GM12878 (cell line): ENCODE measurements around the gene SLC22A23. TPM values are rescaled to one million over a fixed set of nuclear protein-coding genes. Genes with fewer than 3 reads are reported as not detected.

Experiments used
- BCLAF1 ChIP-seq: fragments of 450-650 bp; IDR thresholded peaks from 2 replicates; pipeline ENCODE4 v1.6.1; 2017; ENCODE audit warnings: antibody characterized with exemption, mild to moderate bottlenecking, moderate library complexity
- BRCA1 ChIP-seq: IDR thresholded peaks from 2 replicates; pipeline ENCODE4 v1.6.1; 2011; ENCODE audit warnings: low read depth, low read length, improper control_type of control experiment
- CHD2 ChIP-seq: IDR thresholded peaks from 2 replicates; pipeline ENCODE4 v1.6.1; 2011; ENCODE audit warnings: low read depth, low read length, improper control_type of control experiment, borderline replicate concordance
- EP300 ChIP-seq, 2 experiments: fragments of 150-350 bp in 1 of 2; IDR thresholded peaks; 2 replicates each; pipeline ENCODE4 v1.6.1; 2011 to 2012; ENCODE audit warnings: low read depth in 2 of 2, low read length in 2 of 2, borderline replicate concordance in 1 of 2, improper control_type of control experiment in 1 of 2, inconsistent platforms in 1 of 2; ENCODE audit not compliant: control insufficient read depth in 1 of 2
- ESRRA ChIP-seq: IDR thresholded peaks from 2 replicates; pipeline ENCODE4 v1.6.1; 2012; ENCODE audit warnings: mild to moderate bottlenecking, low read length, improper control_type of control experiment
- MLLT1 ChIP-seq: fragments of 450-650 bp; IDR thresholded peaks from 2 replicates; pipeline ENCODE4 v1.6.1; 2016; ENCODE audit warnings: mild to moderate bottlenecking
- MXI1 ChIP-seq: fragments of 150-350 bp; IDR thresholded peaks from 2 replicates; pipeline ENCODE4 v1.6.1; 2011; ENCODE audit warnings: low read depth, mild to moderate bottlenecking, inconsistent platforms, low read length, improper control_type of control experiment
- PAX8 ChIP-seq: fragments of 450-650 bp; IDR thresholded peaks from 2 replicates; pipeline ENCODE4 v1.6.1; 2017; ENCODE audit warnings: mild to moderate bottlenecking, moderate library complexity
- PBX3 ChIP-seq: IDR thresholded peaks from 2 replicates; pipeline ENCODE4 v1.6.1; 2011; ENCODE audit warnings: mild to moderate bottlenecking, low read depth, low read length, moderate library complexity; ENCODE audit not compliant: insufficient replicate concordance
- PKNOX1 ChIP-seq: fragments of 450-650 bp; IDR thresholded peaks from 2 replicates; pipeline ENCODE4 v1.6.1; 2016; ENCODE audit warnings: mild to moderate bottlenecking
- RB1 ChIP-seq: fragments of 450-650 bp; formaldehyde crosslinking; IDR thresholded peaks from 2 replicates; pipeline ENCODE4 v1.6.1; 2017; ENCODE audit warnings: mild to moderate bottlenecking, borderline replicate concordance
- RFX5 ChIP-seq: IDR thresholded peaks from 2 replicates; pipeline ENCODE4 v1.6.1; 2011; ENCODE audit warnings: low read depth, low read length, improper control_type of control experiment
- SIN3A ChIP-seq: IDR thresholded peaks from 2 replicates; pipeline ENCODE4 v1.6.1; 2012; ENCODE audit warnings: low read depth, low read length, improper control_type of control experiment
- SIX5 ChIP-seq: IDR thresholded peaks from 2 replicates; pipeline ENCODE4 v1.6.1; 2011; ENCODE audit warnings: mild to moderate bottlenecking, low read depth, low read length, moderate library complexity; ENCODE audit not compliant: severe bottlenecking
- SMAD1 ChIP-seq: fragments of 450-650 bp; IDR thresholded peaks from 2 replicates; pipeline ENCODE4 v1.6.1; 2018; ENCODE audit warnings: mild to moderate bottlenecking, low read depth; ENCODE audit not compliant: partially characterized antibody
- SREBF1 ChIP-seq: IDR thresholded peaks from 2 replicates; pipeline ENCODE4 v1.6.1; 2012; ENCODE audit warnings: mild to moderate bottlenecking, low read length
- SRF ChIP-seq, 2 experiments: IDR thresholded peaks; 2 replicates each; pipeline ENCODE4 v1.6.1; 2011; ENCODE audit warnings: low read depth in 2 of 2, low read length in 2 of 2, mild to moderate bottlenecking in 1 of 2, moderate library complexity in 1 of 2
- TCF12 ChIP-seq: IDR thresholded peaks from 2 replicates; pipeline ENCODE4 v1.6.1; 2011; ENCODE audit warnings: low read depth, mild to moderate bottlenecking, low read length
- TCF7 ChIP-seq: IDR thresholded peaks from 2 replicates; pipeline ENCODE4 v1.6.1; 2014; ENCODE audit warnings: antibody characterized with exemption, borderline replicate concordance
- YBX1 ChIP-seq: fragments of 450-650 bp; IDR thresholded peaks from 2 replicates; pipeline ENCODE4 v1.6.1; 2016; ENCODE audit warnings: antibody characterized with exemption
- ZBTB11 ChIP-seq: fragments of 450-650 bp; formaldehyde crosslinking; IDR thresholded peaks from 2 replicates; pipeline ENCODE4 v1.5.0; 2022; ENCODE audit warnings: mild to moderate bottlenecking, missing genetic modification characterization
- ZNF274 ChIP-seq: IDR thresholded peaks from one replicate; pipeline ENCODE4 v1.8.0; 2011; ENCODE audit not compliant: insufficient read length, insufficient read depth
- polyA plus RNA-seq, 11 experiments: library from polyadenylated mRNA; depleted of rRNA in 4 of 11; unstranded in 6 of 11; stranded (reverse) in 5 of 11; fragments of >200 nt; fragmentation: Nextera tagmentation in 4 of 11; fragmentation: Illumina TruSeq in 1 of 11; extraction: Ambion mirVana in 4 of 11; extraction: Trizol in 1 of 11; gene quantifications; 1 replicate in 1 of 11; 2 replicates in 10 of 11; pipeline versions ENCODE4 v1.2.1 to v1.2.3, GENCODE V29; 2011 to 2016; ENCODE audit warnings: inconsistent platforms in 2 of 11, missing spikeins in 2 of 11, low read depth in 1 of 11
- total RNA-seq, 4 experiments: library from RNA; depleted of rRNA in 3 of 4; stranded (reverse); fragments of >200 nt in 3 of 4; fragmentation: Illumina TruSeq in 1 of 4; extraction: Trizol in 1 of 4; gene quantifications; 2 replicates each; pipeline versions ENCODE4 v1.2.1 to v1.2.3, GENCODE V29; 2013 to 2021

The SLC22A23 gene
- total and polyA plus RNA-seq, 10 of the 15 experiments (the other 5 are each of a cell fraction or from before 2014, with no cell fraction given), result 0.20 to 2.4 (median 0.74) TPM

- TF ChIP-seq SREBF1, result no peak
- TF ChIP-seq YBX1, result no peak
- no peak for TF ChIP-seq MXI1
- TF ChIP-seq PKNOX1, result no peak
- TF ChIP-seq ZNF274, result no peak
- TF ChIP-seq BCLAF1, result no peak
- TF ChIP-seq RB1, result no peak
- TF ChIP-seq MLLT1, result no peak
- TF ChIP-seq SMAD1, result peak; percentile 86
- TF ChIP-seq SRF (IDR thresholded peaks at IDR 0.05; ENCODE audit: low read depth in 2 of 2, low read length in 2 of 2), result no peak
- TF ChIP-seq SIX5, result no peak
- peak; percentile 57; the same call in 1 of the 2 replicates for TF ChIP-seq CHD2
- TF ChIP-seq SIN3A, result no peak
- TF ChIP-seq PBX3, result no peak
- peak; percentile 75 to 87; a peak in 3 of 4 replicates for TF ChIP-seq EP300 (IDR thresholded peaks at IDR 0.05; ENCODE audit: borderline replicate concordance in 1 of 2, control insufficient read depth in 1 of 2, low read depth in 2 of 2, low read length in 2 of 2)
- TF ChIP-seq ESRRA, result no peak
- TF ChIP-seq BRCA1, result no peak
- no peak for TF ChIP-seq ZBTB11 (CRISPR knock-in tag)
- TF ChIP-seq TCF7, result no peak
- TF ChIP-seq RFX5, result no peak
- TF ChIP-seq PAX8, result no peak
- peak; percentile 68; the same call in 1 of the 2 replicates for TF ChIP-seq TCF12
Observed at GRCh38 chr6:3383525-3383924, 73.3 kb downstream of the SLC22A23 start (continued).
